A673 (cell line): ENCODE measurements around the gene HMGXB4. TPM values are rescaled to one million over a fixed set of nuclear protein-coding genes. Genes with fewer than 3 reads are reported as not detected.

Experiments
- BruUV-seq: library from RNA; stranded (reverse); fragments of 400-500 nt; replicated peaks from 2 replicates; lab custom pipeline; 2021; lab: Mats Ljungman, UMichigan
- CTCF ChIA-PET: fragments of 300-600 bp; sonication (Branson Sonifier 250); formaldehyde crosslinking; loops from one replicate; lab custom pipeline; 2022; ENCODE audit warnings: antibody characterized with exemption; lab: Charles Lee
- POLR2A ChIA-PET: fragments of 300-600 bp; sonication (Branson Sonifier 250); formaldehyde crosslinking; loops from one replicate; lab custom pipeline; 2022; ENCODE audit warnings: antibody characterized with exemption; ENCODE audit not compliant: low non-redundant PET; lab: Charles Lee
- DNase-seq: peaks from one replicate; pipeline ENCODE4 v3.0.0-alpha.2; 2015; ENCODE audit warnings: low spot score
- H3K27ac ChIP-seq: fragments of 200-600 bp; sonication (generic); 2 replicates; pipeline ENCODE4 v1.5.1; 2016; ENCODE audit warnings: mixed run types, low read depth, mild to moderate bottlenecking, mixed read lengths, antibody characterized with exemption, low read length; ENCODE audit not compliant: poor library complexity, severe bottlenecking
- H3K27me3 ChIP-seq: fragments of 200-600 bp; sonication (generic); replicated peaks from 2 replicates; pipeline ENCODE4 v1.6.1; 2017; ENCODE audit warnings: mixed run types, low read depth, mild to moderate bottlenecking, mixed read lengths, antibody characterized with exemption, low read length; ENCODE audit not compliant: insufficient read depth, poor library complexity
- H3K36me3 ChIP-seq: fragments of 200-600 bp; sonication (generic); 2 replicates; pipeline ENCODE4 v1.6.1; 2016; ENCODE audit warnings: mixed run types, mild to moderate bottlenecking, mixed read lengths, antibody characterized with exemption, low read length; ENCODE audit not compliant: insufficient read depth, poor library complexity, severe bottlenecking
- H3K4me1 ChIP-seq: fragments of 200-600 bp; sonication (generic); 2 replicates; pipeline ENCODE4 v1.6.1; 2017; ENCODE audit warnings: mixed run types, mild to moderate bottlenecking, mixed read lengths, antibody characterized with exemption, low read length; ENCODE audit not compliant: insufficient read depth, poor library complexity, severe bottlenecking
- H3K4me3 ChIP-seq: fragments of 200-600 bp; sonication (generic); 2 replicates; pipeline ENCODE4 v1.5.1; 2016; ENCODE audit warnings: low read depth, mixed run types, mild to moderate bottlenecking, mixed read lengths, low read length; ENCODE audit not compliant: poor library complexity, severe bottlenecking
- H3K9me3 ChIP-seq: fragments of 200-600 bp; sonication (generic); 2 replicates; pipeline ENCODE4 v1.6.1; 2016; ENCODE audit warnings: mixed run types, low read depth, mild to moderate bottlenecking, mixed read lengths, antibody characterized with exemption, low read length; ENCODE audit not compliant: poor library complexity, severe bottlenecking
- EZH2 ChIP-seq: fragments of 200-600 bp; sonication (generic); IDR thresholded peaks from 2 replicates; pipeline ENCODE4 v1.6.1; 2017; ENCODE audit warnings: borderline replicate concordance, low read depth, mild to moderate bottlenecking, mixed read lengths, antibody characterized with exemption, low read length; ENCODE audit not compliant: poor library complexity, severe bottlenecking
- intact Hi-C: fragments of 100-400 bp; cut with micrococcal nuclease; formaldehyde crosslinking; loops from one replicate; pipeline ENCODE4 v1.10.0; 2022; ENCODE audit not compliant: unreplicated experiment
- total RNA-seq: library from RNA; stranded (reverse); gene quantifications from 2 replicates; pipeline ENCODE4 v1.2.3, GENCODE V29; 2021
- TF ChIP-seq, protein P1 (sequence below): fragments of 300-800, 200-600 bp; sonication (generic); conservative IDR thresholded peaks from 2 replicates; pipeline ENCODE4 v1.5.1; 2017; ENCODE audit warnings: low read depth, mild to moderate bottlenecking, antibody characterized with exemption, low read length, moderate library complexity, mixed read lengths

Gene HMGXB4
- total RNA-seq, 1 experiment from 2014 or later, result 52.7 TPM

DNA sequence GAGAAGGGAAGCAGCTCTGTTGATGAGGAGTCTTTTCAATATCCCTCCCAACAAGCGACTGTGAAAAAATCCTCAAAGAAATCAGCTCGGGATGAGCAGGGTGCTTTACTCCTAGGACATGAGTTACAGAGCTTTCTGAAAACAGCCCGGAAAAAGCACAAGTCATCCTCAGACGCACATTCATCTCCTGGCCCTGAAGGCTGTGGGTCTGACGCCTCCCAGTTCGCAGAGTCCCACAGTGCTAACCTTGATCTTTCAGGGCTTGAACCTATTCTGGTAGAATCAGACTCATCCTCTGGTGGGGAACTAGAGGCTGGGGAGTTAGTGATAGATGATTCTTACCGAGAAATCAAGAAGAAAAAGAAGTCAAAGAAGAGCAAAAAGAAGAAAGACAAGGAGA lies 7.7 kb downstream of the HMGXB4 start:
- POLR2A ChIA-PET, result no interaction called here
- TF ChIP-seq EZH2, result no peak
- TF ChIP-seq, protein P1, sequence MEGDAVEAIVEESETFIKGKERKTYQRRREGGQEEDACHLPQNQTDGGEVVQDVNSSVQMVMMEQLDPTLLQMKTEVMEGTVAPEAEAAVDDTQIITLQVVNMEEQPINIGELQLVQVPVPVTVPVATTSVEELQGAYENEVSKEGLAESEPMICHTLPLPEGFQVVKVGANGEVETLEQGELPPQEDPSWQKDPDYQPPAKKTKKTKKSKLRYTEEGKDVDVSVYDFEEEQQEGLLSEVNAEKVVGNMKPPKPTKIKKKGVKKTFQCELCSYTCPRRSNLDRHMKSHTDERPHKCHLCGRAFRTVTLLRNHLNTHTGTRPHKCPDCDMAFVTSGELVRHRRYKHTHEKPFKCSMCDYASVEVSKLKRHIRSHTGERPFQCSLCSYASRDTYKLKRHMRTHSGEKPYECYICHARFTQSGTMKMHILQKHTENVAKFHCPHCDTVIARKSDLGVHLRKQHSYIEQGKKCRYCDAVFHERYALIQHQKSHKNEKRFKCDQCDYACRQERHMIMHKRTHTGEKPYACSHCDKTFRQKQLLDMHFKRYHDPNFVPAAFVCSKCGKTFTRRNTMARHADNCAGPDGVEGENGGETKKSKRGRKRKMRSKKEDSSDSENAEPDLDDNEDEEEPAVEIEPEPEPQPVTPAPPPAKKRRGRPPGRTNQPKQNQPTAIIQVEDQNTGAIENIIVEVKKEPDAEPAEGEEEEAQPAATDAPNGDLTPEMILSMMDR, result no peak
- no TSS peak for BruUV-seq
- no peaks in the 10 kb centered on the region for H3K9me3 ChIP-seq
- no peaks in the 10 kb centered on the region for H3K4me1 ChIP-seq
- H3K36me3 ChIP-seq, result peaks cover 79% of the 10 kb centered on the region
- H3K27ac ChIP-seq, result no peak overlapping the region
- no peak for DNase-seq
- H3K4me3 ChIP-seq, result no peak overlapping the region
- CTCF ChIA-PET, result no interaction called here
- intact Hi-C loops, result no loop called here
- no peaks in the 10 kb centered on the region for H3K27me3 ChIP-seq

DNA sequence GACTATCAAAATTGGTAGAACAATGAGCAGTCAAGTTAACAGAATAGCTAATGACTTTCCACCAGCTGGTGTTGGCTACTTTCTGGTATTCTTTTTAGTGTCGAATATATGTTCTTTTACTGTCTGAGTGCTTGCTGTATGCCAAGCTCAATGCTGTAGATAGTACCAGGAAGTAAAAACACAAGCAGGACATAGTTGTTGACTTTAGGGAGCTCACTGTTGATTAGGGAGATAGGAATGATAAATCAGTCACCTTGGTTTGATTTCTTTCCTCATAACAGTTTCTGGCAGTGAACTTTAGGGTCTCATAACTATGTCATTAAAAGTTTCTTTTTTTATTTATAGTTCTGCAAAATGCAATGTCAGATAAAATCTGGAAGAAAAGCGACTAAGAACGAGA lies 9.0 kb downstream of the HMGXB4 start:
- H3K4me3 ChIP-seq, result no peak overlapping the region
- CTCF ChIA-PET, result no interaction called here
- no peaks in the 10 kb centered on the region for H3K27me3 ChIP-seq
- no TSS peak for BruUV-seq
- no peak overlapping the region for H3K27ac ChIP-seq
- intact Hi-C loops, result no loop called here
- peaks cover 89% of the 10 kb centered on the region for H3K36me3 ChIP-seq
- H3K4me1 ChIP-seq, result no peaks in the 10 kb centered on the region
- POLR2A ChIA-PET, result no interaction called here
- DNase-seq, result no peak
- TF ChIP-seq, protein P1, result no peak
- TF ChIP-seq EZH2, result no peak
- no peaks in the 10 kb centered on the region for H3K9me3 ChIP-seq

DNA sequence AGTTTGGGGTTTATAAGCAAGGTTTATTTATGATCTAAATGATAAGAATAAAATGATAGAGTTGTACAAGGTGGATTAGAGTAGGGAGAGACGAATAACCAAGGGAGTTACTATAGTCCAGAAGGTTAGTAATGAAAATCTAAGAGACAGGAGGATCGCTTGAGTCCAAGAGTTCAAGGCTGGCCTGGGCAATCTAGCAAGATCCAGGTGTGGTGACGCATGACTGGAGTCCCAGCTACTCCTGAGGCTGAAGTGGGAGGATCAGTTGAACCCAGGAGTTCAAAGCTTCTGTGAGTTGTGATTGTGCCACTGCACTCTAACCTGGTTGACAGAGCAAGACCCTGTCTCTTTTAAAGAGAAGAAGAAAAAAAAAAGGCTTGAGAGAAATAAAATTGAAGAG lies 12.3 kb downstream of the HMGXB4 start:
- POLR2A ChIA-PET, result no interaction called here

More for the DNA sequence above, 12.3 kb downstream of the HMGXB4 start:
- Histone ChIP-seq H3K27ac (no peak overlapping the region), H3K4me3 (no peak overlapping the region), H3K36me3 (peaks cover 86% of the 10 kb centered on the region), H3K9me3 (no peaks in the 10 kb centered on the region), H3K27me3 (no peaks in the 10 kb centered on the region), H3K4me1 (no peaks in the 10 kb centered on the region)
- no peak for DNase-seq
- CTCF ChIA-PET, result no interaction called here
- no peak for TF ChIP-seq EZH2
- TF ChIP-seq, protein P1, result no peak
- intact Hi-C loops, result no loop called here
- no TSS peak for BruUV-seq
